IPS-NIHi11 (cell line): ENCODE results near the gene MAPK7.

Source experiments
- DNase-seq: peaks from one replicate; pipeline ENCODE4 v3.0.0; 2012; ENCODE audit warnings: mixed read lengths, low spot score

Gene MAPK7

GRCh38 chr17:19378416-19379360 is at the start of gene MAPK7:
Gene MAPK7 (plus strand): TSS chr17:19378498. CDS start chr17:19378901, 403 bp downstream.
- DNase-seq = no peak

GRCh38 chr17:19329136-19329535 is 49.2 kb upstream of the MAPK7 start:
- no peak for DNase-seq

- DNase-seq = no peak
These were observed 48.5 kb upstream of the MAPK7 start for GRCh38 chr17:19329839-19330238.

GRCh38 chr17:19330271-19330670 is 48.0 kb upstream of the MAPK7 start:
- no peak for DNase-seq

DNA sequence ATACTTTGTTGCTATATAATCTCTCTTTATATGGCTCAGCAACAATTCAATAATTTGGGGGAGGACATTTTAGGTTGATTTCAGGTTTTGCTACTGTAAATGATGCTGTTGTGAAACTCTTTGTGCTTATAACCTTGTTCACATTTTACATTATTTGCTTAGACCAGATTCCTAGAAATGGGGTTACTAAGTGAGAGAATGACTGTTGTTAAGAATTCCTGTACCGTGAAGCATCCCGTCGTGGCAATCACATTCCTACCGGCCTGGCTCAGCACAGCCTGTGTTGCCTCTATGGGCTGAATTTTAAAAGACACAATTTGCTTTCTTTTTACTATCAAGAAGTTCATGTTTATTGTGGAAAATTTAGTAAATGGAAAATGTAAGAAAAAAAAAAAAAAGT is 47.2 kb upstream of the MAPK7 start:
- no peak for DNase-seq

DNA sequence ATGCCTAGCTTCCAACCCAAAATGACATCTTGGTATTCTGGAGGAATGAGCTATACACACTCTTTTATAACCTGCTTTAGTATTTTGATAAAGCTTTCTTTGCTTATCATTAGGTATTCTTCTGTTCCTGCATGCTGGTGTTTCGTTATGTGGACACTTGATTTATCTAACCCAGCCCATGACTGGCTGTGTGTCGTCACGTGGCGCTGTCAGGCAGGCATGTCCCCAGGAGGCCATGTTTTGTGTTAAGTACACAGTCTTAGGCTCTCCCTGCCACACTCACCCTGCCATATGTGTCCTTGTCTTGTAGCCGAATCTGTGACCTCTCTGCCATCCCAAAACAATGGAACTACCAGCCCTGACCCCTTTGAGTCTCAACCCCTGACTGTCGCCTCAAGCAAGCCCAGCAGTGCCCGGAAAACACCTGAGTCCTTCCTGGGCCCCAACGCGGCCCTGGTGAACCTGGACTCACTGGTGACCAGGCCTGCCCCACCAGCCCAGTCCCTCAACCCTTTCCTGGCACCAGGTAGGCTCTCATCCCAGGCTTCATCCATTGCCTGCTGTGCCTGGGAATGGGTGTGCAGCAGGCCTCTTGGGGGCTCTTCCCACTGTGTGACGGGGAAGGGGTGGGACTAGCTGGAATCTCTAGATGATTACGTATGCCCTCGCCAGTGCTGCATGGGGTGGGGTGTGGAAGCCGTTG is 46.6 kb upstream of the MAPK7 start:
- no peak for DNase-seq

GRCh38 chr17:19332371-19333131 is 45.7 kb upstream of the MAPK7 start:
- DNase-seq = no peak

GRCh38 chr17:19333132-19333440 is 45.2 kb upstream of the MAPK7 start:
- DNase-seq = no peak

DNA sequence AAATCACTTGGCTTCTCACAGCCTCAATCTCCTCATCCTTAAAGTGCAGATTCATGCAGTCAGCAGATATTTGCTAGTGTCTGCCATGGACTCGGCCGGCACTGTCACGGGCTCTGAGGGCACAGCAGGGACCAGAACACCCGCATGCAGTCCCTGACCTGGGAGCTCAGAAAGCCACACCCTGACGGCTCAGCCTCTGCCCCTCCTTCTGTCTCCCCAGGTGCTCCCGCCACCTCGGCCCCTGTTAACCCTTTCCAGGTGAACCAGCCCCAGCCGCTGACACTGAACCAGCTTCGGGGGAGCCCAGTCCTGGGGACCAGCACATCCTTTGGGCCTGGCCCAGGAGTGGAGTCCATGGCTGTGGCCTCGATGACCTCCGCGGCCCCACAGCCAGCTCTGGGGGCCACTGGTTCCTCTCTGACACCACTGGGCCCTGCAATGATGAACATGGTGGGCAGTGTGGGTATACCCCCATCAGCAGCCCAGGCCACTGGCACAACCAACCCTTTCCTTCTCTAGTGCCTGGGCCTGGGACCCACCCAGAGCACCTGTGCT is 44.5 kb upstream of the MAPK7 start:
- no peak for DNase-seq

GRCh38 chr17:19334331-19334730 is 44.0 kb upstream of the MAPK7 start:
- DNase-seq = no peak

GRCh38 chr17:19335951-19336631 is 42.2 kb upstream of the MAPK7 start:
- DNase-seq = no peak

- DNase-seq = no peak
These were observed 41.2 kb upstream of the MAPK7 start for GRCh38 chr17:19336938-19337711.

GRCh38 chr17:19337712-19338023 is 40.6 kb upstream of the MAPK7 start:
- DNase-seq = no peak

DNA sequence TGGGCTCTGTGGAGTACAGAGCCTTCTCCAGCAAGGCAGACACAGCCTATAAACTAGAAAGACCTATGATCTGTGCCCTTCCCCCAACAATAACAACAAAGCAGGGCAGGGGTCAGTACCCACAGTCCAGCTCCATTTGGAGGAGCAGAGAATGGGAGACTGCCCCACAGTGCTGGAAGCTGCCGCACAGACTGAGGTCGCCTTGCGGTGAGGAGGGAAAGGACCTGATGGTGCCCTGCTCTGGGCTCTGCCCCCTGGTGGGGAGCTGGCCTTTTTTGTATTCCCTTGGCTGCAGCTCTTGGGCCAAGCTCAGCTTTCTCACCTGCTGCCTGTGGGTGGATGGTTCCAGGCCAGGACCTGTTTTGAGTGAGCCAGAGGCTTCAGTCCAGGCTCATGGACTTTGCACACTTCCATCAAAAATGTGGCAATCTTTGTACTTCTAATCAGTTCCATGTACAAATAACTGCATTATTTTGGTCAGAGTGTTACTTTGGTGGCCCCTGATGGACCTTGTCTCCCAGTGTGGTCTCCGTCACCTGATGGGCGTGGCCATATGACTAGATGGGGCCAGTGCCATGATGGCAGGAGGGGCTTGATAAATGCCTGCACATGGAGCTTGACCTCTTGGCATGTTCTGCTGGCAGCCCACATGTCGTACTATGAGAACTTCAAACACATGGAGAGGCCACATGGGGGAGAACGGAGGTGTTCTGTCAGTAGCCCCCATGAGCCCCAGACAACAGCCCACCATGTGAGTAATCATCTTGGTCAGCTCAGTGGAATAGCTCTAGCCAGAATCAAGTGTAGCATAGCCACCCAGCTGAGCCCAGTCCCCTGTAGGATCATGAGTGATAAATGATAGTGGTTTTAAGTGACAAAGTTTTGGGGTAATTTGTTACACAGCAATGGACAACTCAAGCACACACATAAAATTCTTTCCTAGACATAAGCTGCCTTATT is 40.0 kb upstream of the MAPK7 start:
- peak; percentile 82 for DNase-seq

DNA sequence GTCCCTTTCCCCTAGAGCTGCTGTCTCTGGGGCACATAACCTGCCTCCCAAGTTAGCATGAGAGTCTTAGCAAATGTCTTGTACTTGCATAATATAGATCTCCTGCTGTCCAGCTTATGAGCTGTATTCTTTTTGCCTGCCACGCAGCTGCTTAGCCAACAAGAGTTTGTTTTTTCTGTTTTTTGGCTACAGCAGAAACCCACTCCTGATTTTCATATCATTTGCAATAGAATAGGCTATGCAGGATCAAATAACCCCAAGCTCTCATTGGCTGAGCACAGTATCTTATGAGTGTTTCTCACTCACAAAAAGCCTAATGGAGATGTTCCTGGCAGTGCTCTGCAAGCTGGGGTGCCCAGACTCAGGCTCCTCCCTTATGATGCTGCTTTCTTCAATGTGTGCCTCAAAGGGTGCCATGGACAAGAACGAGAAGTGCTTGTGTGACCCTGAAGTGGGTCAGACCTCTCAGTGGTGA is 38.9 kb upstream of the MAPK7 start:
- DNase-seq = no peak

DNA sequence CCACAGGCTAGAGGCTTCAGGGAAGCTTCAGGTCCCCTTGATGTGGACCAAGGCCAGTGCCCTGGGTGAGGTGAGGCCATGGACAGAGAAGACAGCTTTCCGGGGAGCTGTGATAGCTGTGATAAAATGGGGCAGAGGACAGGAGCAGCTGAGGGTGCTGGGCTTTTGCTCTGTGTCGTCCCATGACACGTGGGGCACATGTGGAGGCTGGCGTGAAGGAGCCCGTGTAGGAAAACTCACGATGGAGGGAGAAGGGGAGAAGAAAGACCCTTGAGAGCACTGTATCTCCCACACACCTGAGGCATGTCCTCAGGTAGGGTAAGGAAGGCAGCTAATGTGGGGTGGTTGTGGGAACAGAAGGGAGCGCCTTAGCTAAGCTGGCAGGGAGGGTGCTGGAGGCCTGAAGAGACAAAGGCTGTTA is 37.1 kb upstream of the MAPK7 start:
- no peak for DNase-seq

DNA sequence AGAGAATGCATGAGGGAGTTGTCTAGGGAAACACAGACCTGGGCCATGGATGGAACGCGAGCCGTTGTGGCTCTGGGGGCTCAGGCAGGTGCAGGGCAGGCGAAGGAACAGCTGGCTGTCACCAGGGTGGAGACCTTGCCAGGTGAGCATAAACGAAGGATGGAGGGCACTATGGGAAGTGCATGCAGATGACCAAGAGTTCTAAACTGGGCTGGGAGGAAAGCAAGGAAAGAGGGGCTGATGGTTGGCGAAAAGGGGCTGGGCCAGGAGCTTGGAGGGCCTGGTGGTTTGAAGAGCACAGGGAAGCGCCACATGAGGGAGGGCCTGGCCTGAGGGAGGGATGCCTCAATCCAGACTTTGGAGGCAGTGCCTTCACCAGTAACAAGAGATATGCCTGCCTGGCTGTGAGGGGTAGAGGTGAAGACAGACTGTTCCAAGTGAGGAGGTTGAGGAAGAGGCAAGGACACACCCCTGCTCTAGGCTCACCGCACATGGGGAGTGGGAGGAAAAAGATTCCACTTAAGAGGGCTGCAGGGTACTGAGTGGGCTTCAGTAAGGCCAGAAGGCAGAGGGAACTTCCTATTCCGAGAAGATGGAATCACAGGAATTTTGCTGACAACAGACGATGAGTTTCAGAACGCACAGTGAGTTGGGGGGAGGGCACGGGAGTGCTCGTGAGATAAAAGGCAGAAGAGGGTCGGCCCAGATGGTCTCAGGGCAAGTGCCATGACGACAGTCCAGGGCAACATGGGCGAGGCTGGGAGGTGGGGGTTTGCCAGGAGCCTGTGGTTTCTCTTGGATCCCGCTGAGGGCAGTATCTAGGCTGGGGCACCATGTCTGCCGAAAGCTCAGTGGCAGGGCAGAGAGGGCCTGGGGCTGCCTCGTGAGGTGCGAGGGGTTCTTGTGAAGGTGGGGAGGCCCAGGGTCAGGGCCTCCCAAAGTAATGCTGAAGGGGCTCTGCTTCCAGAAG is 36.4 kb upstream of the MAPK7 start:
- DNase-seq = no peak

DNA sequence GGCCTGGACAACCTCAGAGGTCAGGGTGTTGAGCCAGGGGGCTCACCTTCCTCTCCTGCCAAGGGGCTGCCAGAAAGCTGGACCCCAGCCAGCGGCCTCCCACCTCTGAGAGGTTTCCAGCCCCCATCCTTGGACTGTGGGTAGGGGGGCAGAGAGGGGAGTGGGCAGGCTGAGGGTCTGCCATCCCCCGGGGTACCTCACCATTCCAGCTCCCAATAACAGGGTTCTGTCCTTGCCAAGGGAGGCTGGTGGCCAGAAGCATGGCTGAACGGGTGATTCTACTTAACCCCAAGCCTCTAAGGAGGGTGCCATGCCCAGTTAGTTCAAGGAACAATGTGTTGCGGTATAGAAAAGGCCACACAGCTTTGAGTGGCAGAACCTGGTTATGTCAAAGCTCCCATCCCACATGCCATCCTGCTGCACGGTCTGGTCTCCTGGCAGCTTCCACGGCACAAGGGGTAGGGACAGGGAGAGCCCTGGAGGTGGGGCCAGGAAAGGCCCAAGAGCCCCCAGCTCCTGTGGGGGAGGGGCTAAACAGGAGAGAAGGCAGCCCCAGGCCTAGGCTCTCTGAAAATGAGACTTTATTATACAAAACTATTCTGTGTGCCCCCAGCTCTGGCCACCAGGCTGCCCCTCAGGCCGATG is 35.6 kb upstream of the MAPK7 start:
- no peak for DNase-seq
